Sigmoid colon (tissue), 4 donors: ENCODE results near the gene TKT.

Experiments
- EP300 ChIP-seq, 4 donors: sonication (generic); formaldehyde crosslinking; IDR thresholded peaks; one replicate each; pipeline ENCODE4 v1.6.1; 2017; ENCODE audit warnings: antibody characterized with exemption in 4 of 4
- TF ChIP-seq, protein P1 (sequence below), 4 experiments: fragments of 450-650 bp in 3 of 4; fragments of 200-600 bp in 1 of 4; IDR thresholded peaks; one replicate each; pipeline ENCODE4 v1.5.1; 2016 to 2019; ENCODE audit warnings: antibody characterized with exemption in 4 of 4, mild to moderate bottlenecking in 3 of 4, moderate library complexity in 2 of 4

DNA sequence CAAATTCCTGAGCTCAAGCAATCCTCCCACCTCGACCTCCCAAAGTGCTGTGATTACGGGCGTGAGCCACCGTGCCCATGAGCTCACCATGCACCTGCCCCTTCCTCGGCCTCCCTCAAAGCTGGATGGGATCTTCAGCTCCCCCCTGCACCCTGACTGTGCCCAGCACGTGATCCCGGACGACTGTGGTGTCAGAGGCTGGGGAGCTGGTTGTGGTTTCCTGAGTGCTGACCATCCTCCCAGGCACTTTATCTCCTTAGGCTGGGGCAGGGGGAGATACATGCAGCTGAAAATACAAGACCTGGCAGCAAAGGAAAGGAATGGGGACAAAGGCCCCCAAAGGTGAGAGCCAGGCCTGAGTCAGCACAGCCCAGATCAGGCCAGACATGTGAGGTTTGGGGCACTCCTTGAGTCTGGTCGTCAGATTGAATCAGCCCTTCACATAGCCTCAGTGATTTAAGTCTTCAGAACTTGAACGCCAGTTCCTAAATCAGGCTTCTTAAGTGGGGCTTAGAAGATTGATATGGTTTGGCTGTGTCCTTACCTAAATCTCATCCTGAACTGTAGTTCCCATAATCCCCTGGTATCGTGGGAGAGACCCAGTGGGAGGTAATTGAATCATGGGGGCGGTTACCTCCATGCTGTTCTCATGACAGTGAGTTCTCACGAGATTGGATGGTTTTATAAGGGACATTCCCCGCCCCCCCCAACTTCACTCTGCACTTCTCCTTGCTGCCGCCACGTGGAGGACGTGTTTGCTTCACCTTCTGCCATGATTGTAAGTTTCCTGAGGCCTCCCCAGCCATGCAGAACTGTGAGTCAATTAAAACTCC, 59.0 kb downstream of the TKT start:
- TF ChIP-seq, protein P1, sequence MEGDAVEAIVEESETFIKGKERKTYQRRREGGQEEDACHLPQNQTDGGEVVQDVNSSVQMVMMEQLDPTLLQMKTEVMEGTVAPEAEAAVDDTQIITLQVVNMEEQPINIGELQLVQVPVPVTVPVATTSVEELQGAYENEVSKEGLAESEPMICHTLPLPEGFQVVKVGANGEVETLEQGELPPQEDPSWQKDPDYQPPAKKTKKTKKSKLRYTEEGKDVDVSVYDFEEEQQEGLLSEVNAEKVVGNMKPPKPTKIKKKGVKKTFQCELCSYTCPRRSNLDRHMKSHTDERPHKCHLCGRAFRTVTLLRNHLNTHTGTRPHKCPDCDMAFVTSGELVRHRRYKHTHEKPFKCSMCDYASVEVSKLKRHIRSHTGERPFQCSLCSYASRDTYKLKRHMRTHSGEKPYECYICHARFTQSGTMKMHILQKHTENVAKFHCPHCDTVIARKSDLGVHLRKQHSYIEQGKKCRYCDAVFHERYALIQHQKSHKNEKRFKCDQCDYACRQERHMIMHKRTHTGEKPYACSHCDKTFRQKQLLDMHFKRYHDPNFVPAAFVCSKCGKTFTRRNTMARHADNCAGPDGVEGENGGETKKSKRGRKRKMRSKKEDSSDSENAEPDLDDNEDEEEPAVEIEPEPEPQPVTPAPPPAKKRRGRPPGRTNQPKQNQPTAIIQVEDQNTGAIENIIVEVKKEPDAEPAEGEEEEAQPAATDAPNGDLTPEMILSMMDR (IDR thresholded peaks at IDR 0.05) = no peak
- TF ChIP-seq EP300 (IDR thresholded peaks at IDR 0.05) = no peak
